RPMI8226 (cell line): Measurements from ENCODE around the gene MTUS2.
"Not testable (repeated sequence)": the region's sequence is repeated elsewhere in the genome, so short reads cannot be mapped to it uniquely, and the experiment has no call there.

ENCODE experiments used
- DNase-seq: peaks from one replicate; pipeline ENCODE4 v3.0.0-alpha.2; 2015

Gene MTUS2

DNA sequence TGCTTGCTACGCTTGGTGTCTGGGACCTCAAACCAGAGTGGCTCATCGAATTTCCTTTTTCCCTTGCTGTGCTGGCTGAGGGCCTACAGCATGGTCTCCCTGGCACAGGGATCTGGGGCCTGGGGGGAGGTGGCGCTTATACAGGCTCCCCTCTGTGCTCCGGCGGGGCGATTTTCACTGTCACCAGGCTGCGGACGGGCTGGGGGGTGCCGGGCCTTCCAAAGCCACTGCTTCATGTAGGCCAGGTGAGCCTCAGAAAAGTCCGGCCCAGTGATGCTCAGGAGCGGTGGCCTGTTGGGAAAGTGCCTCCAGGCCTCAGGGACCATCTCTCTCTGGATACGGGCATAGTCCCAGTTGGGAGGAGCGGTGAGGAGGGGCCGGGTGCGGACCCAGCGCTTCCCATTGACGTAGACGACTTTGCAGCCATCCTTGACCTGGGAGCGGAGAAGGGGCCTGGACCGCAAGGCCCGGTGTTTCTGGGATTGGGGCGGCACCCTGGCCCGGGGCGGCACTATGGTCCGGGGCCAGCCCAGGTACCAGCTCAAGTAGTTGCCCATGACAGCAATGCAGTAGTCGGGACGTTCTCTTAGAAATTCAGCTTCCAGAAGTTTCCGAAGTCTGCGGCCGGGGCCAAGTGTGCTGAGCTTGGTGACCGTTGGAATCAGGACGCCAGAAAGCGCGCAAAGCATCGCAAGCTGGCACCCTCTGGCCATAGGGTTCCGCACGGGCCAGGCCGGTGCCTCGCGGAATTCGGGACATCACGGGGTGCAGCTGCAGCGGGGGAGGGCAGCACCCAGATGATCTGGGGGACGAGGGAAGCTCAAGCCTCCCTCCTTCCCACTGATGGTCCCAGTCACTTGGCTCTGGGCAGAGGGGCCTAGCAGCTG, 519.5 kb downstream of the MTUS2 start:
- DNase-seq, result no peak

- DNase-seq, result peak; percentile 16
Observed at GRCh38 chr13:29345860-29346582, 525.9 kb downstream of the MTUS2 start.

GRCh38 chr13:29355029-29355428, 534.9 kb downstream of the MTUS2 start:
- no peak for DNase-seq

DNA sequence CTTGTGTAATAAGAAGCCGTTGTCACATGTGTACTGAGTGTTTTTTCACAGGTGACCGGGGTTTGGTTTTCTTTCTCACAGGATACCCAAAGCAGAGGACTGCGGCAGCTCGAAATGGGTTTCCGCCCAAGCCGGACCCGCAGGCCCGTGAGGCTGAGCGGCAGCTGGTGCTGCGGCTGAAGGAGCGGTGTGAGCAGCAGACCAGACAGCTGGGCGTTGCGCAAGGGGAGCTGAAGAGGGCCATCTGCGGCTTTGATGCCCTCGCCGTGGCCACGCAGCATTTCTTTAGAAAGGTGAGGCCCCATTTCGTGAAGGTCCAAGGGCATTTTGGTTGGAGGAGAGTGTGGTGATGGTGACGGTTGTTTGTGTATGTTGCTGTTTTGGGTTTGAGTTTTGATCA, 539.0 kb downstream of the MTUS2 start:
- DNase-seq, result no peak

GRCh38 chr13:29361716-29362115, 541.6 kb downstream of the MTUS2 start:
- DNase-seq, result no peak

GRCh38 chr13:29362849-29363604, 542.9 kb downstream of the MTUS2 start:
- peak; percentile 53 for DNase-seq

DNA sequence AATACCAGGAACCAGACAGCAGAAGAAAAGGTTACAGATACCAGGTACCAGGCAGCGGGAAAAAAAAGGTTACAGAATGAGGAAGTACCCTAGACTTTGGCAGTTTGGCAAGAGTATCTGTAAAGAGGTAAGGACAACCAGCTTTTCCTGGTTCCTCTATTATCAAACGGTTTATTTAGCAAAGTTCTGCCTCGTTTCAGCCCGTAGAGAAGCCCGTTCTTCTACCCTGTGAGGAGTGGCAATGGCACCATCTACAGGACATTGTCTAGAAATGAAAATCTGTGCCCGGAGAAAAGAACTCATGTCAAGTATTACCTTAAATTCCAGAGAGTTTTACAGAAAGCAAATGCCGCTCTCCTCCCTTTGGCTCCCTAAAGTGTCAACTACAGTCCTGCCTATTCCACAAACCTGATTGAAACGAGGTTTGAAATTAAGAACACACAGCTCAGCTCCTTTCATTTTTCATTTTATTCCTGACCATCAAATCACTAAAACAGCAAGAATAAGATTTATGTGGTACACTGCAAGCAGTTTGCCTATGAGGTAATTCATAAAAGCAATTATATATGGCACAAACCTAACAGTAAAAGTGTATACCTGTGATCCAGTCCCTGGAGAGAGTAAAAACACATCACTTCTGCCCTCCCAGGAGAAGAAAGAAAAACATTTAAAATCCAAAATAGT, 549.1 kb downstream of the MTUS2 start:
- DNase-seq, result peak; percentile 72

DNA sequence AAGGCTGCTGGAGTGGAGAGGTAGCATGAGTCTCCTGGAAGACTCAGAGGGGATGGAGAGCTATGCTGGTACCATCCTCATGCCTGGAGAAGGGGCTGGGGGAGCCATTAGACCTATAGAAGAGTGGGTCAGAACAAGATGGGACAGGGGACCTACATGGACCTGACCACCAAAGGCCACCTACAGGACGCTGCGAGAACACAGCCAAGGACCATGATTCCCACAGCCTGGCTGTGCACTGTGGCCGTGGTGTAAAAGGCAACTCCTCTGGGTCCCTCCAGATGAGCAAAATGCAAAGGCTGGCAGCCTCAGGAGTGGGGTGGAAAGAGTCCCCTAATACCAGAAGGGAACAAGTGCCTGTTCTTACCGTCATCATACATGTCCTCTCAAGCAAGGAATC, 559.1 kb downstream of the MTUS2 start:
- DNase-seq, result no peak

- no peak for DNase-seq
Observed at GRCh38 chr13:29379865-29380264, 559.7 kb downstream of the MTUS2 start.

- DNase-seq, result no peak
Observed at GRCh38 chr13:29382021-29382420, 561.9 kb downstream of the MTUS2 start.

DNA sequence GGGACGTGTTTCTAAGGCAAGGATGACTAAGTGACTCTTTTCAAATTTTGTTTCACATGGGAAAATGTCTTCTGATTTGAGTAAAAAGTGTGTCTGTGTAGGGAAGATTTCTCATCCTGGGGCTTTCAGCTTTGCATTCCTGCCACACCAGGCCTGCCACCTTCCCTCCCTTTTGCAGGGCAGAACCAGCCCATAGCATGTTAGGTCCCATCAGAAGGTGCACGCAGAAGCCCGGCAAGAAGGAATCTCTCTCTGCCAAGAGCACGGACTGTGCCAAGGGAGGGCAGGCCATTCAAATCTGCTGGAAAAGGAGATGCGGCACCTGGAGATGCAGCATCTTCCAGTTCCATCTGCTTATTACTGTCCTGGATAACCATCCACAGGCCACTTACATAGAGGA, 563.3 kb downstream of the MTUS2 start:
- DNase-seq, result no peak

DNA sequence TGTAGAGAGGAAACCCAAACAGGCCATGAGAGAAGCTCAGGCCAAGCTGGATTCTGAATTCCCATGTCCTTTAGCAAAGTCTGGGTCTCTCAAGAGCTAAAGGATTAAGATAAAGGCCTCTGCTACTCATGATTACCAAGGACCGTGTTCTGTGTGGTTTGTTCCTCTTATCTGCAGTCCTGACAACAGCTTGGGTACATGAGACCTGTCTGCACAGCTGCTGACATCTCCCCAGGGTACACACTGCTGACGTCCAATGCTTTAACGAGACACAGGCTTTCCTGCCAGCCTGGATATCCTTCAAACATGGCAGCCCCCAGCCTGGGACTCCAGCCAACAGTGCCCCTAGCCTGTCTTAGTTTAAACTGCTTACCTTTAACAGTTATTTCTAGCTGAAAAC, 564.3 kb downstream of the MTUS2 start:
- DNase-seq, result no peak

DNA sequence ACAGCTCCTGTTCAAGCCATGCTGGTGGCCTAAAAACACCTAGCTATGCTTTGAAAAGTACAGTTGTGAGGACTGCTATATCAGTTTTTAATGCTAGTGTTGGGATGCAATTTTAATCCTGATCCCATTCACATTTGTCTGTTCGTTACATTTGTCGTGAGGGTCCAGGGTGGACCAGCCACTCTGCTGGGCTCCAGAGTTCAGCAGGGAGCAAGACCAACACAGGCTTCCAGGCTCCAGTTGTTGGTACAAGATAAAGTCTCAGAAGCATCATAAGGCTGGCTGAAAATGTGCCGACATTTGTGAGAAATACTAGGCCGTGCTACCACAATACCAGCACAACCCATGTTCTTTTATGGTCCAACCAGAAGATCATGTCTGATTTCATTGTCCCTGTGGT, 564.7 kb downstream of the MTUS2 start:
- no peak for DNase-seq

DNA sequence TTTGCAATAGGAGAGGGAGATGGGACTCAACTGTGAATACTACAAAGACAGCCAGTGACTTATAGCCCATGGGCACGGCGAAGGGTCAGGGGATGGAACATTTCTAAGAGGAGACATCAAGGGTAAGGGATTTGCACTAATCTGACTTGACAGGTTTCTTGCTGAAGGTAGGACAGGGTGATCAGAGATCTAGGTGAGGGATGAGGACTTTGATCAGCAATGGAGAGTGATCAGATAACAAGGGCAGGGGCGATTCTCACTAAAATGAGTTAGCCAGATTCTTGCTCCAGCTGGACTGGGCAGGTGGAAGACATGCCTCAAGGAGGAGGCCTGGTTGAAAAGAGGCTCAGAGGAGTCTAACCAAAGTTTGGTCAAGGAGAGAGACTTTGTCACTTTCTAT, 566.1 kb downstream of the MTUS2 start:
- DNase-seq, result no peak

DNA sequence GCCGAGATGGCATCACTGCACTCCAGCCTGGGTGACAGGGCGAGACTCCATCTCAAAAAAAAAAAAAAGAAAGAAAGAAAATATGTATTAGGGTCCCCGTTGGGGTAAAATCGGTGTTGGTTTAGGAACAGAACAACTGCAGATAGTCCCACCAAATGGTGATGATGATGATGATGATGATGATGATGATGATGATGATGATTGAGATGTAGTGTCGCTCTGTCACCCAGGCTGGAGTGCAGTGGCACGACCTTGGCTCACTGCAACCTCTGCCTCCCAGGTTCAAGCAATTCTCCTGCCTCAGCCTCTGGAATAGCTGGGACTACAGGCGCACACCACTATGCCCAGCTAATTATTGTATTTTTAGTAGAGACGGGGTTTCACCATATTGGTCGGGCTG, 570.5 kb downstream of the MTUS2 start:
- not testable (repeated sequence) for DNase-seq

DNA sequence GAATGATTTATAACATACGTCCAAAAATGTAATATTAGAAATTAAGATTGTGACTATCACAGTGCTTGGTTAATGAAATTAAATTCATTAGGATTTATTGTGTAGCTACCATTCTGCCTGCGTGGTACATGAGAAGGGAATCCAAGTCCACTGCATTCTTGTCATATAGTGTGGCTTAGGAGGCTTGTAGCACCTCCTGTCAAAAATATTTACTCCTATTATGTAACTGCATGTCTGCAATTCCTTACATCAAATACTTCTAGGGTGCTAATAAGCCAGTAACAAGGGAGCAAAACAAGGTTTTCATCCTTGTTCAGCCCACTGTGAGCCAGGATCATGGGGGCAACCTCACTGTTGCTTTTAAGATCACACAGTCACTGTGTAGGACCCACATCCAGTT, 576.3 kb downstream of the MTUS2 start:
- no peak for DNase-seq

DNA sequence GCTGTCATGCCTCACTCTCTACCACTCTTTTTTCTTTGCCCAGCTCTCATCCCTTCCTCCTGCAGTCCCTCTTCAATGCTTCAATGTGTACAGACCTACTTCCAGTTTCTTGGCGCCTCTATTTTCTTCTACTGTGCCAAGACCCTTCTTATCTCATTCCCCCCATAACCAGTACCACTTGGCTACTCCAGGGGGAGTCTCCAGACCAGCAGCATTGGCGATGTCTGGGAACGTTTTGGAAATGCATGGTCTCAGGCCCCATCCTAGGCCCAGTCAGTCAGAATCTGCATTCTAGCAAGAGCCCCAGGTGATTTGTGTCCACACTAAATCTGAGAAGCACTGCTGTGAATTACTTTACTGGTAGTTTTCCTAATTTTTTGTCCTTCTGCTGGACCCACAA, 577.1 kb downstream of the MTUS2 start:
- DNase-seq, result no peak

DNA sequence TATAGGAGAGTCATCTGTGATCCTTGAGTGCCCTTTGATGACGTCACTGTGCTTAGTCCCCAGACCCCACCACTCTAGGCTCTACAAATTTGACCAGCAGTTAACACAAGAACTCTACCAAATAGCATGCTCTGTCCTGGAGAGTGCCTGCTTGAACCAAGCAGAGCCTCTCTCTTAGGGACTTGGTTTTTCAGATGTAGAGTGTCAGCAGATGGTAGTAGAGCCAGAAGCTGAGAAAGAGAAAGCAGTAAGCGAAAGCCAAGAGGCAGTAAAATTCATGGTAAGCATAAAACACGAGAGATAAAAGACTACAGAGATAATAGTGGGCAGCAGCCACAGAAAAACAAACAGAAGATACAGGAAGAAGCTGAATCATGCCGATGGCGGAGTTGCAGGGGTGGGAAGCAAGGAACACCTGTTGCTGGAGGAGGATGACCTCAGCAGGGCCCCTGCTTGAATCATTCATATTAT, 582.1 kb downstream of the MTUS2 start:
- peak; percentile 28 for DNase-seq

DNA sequence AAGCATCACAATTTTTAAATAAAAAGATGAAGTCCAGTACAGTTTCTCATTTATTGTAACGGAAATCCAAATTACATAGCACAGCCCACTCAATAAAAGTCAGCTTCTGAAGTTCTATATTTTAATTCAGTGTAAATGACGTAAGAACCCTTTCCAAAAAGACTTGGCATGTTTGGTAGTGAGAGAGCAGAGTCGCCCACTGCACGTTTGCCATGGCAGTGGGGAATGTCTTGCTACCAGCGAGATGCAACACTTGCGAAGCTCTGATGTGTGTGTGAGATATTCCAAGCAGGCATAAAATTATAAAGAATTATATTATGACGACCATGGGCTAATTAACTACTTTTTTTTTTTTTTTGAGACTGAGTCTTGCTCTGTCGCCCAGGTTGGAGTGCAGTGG, 585.3 kb downstream of the MTUS2 start:
- DNase-seq, result no peak

GRCh38 chr13:29411481-29411880, 591.3 kb downstream of the MTUS2 start:
- DNase-seq, result no peak

GRCh38 chr13:29418026-29418425, 597.9 kb downstream of the MTUS2 start:
- DNase-seq, result no peak

GRCh38 chr13:29421118-29421517, 601.0 kb downstream of the MTUS2 start:
- DNase-seq, result no peak

DNA sequence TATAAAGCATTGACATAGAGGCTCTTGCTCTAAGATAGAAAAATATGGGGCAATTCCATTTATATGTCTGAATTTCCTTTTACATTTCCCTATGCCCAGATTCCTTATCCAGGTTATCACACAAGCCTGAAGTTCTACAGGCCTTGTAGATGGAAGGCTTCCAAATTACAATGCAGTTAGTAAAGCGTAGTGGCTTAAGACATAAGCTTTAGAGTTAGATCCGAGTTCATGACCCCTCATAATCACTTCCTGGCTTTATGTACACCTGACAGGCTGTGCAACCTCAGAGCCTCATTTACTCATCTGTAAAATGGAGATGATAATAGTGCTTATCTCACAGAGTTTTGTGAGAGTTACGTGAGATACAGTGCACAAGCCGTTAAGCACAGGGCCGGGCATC, 601.9 kb downstream of the MTUS2 start:
- DNase-seq, result no peak
